Nucleus accumbens (tissue), 56 donors: ENCODE measurements around the gene UQCRC2.
"Not testable (repeated sequence)": the region's sequence is repeated elsewhere in the genome, so short reads cannot be mapped to it uniquely, and the experiment has no call there.

ENCODE experiments used
- DNase-seq, 56 donors: peaks; one replicate each; lab custom pipeline; 2025; lab: John Stamatoyannopoulos, UW

Gene UQCRC2

GRCh38 chr16:21952793-21953540 lies at the start of gene UQCRC2:
Gene UQCRC2 (plus strand): TSS chr16:21953361. CDS start chr16:21953424, 63 bp downstream.
- DNase-seq, result peak; percentile 54 to 96 (median 88)

GRCh38 chr16:21932650-21933049 lies 20.5 kb upstream of the UQCRC2 start:
- not testable (repeated sequence) for DNase-seq

GRCh38 chr16:21933316-21933715 lies 19.8 kb upstream of the UQCRC2 start:
- DNase-seq, result not testable (repeated sequence)

DNA sequence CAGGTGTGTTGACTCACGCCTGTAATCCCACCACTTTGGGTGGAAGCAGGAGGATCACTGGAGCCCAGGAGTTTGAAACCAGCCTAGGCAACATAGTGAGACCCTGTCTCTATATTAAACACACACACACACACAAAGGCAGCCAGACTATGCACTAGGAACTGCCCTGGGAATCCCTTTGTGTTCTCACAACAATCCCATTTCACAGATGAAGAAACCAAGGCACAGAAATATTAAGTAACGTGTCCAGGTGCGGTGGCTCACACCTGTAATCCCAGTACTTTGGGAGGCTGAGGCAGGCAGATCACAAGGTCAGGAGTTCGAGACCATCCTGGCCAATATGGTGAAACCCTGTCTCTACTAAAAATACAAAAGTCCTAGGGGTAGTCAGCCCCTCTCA lies 19.4 kb upstream of the UQCRC2 start:
- not testable (repeated sequence) for DNase-seq

GRCh38 chr16:21936216-21936615 lies 16.9 kb upstream of the UQCRC2 start:
- not testable (repeated sequence) for DNase-seq

GRCh38 chr16:21937336-21937829 lies 15.8 kb upstream of the UQCRC2 start:
- no peak for DNase-seq

DNA sequence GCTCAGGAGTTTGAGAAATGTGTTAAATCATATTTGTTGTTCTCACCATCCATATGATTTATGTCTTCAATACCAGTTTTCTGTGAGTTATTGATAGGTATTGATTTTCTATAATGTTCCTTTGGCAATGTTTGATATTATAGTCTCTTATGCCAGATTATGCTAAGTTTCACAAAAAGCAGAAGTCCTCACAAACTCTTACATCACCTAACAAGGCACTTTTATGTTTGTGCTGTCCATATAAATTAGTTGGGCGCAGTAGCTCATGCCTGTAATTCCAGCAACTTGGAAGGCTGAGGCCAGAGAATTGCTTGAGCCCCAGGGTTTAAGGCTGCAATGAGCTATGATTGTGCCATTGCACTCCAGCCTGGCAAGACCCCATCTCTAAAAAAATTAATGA lies 12.6 kb upstream of the UQCRC2 start:
- no peak for DNase-seq

DNA sequence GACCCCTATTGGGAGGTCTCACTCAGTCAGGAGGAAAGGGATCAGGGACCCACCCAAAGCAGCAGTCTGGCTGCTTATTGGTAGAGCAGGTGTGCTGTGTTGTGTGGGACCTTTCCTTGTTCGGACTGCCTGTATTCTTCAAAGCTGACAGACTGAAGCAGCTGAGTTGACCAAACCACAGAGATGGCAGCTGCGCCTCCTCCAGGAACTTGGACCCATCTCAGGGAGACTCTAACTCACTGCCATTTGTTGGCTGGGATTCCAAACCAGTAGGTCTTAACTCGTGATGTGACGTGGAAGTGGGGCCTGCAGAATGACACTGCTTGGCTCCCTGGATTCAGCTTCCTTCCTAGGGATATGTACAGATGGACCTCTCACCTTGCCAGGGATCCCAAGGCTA lies 9.6 kb upstream of the UQCRC2 start:
- no peak for DNase-seq

DNA sequence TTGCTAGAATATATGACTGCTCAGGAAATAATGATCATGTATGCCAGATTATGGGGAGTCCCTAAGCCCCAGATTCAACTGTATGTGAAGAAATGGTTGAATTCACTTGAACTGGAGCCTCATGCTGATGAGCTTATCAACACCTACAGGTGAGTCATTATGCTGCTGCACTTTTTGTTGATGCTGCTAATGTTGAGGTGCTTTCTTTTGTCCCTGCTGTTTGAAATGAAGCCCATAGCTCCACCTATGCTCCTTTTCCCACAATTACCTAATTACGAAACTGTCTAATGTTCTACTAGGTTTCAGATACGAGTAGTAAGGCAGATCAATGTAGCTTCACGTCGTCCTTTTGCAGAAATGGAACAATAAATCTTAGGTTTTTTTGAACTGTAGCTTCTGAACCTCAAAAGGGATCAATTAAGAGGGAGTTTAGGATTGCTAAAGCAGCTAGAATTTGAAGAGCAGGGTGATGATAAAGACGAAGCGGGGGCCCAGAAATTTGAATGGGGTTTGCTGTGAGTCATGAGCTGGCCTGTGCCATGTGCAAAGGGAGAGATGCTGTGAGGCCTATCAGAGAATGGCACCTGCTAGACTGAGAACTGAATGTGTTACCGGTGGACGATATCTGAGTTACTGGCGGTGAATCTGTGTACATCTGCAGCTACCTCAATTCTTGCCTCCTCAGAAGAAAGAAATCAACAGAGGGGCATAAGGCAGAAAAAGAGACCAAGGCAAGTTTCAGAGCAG lies 6.1 kb upstream of the UQCRC2 start:
- DNase-seq, result peak in 15 of 56 donors; percentile 1 to 46 (median 9)

- no peak for DNase-seq
Measured at GRCh38 chr16:21949713-21950260, 3.4 kb upstream of the UQCRC2 start.

GRCh38 chr16:21950782-21951521 lies 2.2 kb upstream of the UQCRC2 start:
- peak in 9 of 56 donors; percentile 1 to 12 (median 4) for DNase-seq

DNA sequence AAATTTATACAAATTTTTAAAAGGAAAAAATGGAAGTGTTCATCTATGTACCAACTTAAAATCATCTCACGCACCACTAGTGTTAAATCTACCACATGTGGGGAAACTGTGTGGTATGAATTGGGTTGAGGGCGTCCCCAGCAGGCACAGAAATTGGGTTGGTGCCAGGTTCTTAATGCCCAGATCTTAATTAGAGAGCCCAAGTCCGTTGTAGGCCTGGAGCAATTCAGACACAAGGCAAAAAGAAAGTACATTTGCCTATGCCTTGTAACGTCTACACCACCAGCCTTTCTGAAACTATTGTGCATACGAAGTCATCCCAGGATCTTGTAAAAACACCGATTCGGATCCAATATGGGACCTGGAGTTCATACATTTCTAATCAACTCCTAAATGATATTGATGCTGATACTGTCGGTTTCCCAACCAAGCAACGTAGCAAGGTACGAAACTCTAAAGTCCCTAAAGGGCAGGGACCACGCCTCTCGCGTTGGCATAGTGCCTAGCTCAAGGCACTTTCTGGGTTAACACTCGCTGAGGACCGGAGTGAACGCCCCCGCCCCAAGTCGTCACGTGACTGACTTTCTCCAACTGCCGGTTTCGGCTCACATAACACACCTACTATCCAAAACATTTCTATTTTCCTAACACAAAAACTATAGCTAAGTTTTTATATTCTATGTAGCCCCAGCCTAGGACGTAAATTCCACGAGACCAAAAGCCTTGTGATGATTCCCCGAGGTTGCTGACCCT lies 945 bp upstream of the UQCRC2 start:
- DNase-seq, result peak in 43 of 56 donors; percentile 15 to 86 (median 63)

DNA sequence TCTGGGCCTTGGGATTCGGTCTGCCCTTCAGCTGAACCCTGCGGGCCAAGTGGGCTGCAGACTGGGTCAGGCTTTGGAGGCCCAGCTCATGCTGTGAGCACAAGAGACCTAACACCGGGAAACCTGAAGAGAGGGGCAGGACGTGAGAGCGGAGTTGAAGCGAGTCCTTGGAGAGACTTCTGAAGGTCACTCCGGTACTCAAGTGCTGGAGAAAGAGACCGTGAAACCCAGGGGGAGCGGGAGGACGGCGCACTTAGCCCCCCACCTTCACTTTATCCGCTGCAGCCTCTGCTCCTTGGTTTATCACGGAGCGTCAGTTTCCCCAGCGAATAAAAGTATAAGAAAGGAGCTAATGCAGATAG lies 361 bp downstream of the UQCRC2 start:
- DNase-seq, result peak in 1 of 56 donors; percentile 61

- no peak for DNase-seq
Measured at GRCh38 chr16:21957714-21958346, 4.7 kb downstream of the UQCRC2 start.

DNA sequence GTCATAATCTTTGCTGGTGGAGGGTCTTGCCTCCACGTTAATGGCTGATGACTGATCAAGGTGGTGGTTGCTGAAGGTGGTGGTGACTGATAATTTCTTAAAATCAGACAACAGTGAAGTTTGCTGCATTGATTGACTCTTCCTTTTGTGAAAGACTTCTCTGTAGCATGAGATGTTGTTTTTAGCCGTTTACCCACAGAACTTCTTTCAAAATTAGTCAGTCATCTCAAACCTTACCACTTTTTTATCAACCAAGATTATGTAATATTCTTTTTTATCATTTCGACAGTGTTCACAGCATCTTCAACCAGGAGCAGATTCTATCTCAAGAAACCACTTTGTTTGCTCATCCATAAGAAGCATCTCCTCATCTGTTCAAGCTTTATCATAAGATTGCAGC lies 5.9 kb downstream of the UQCRC2 start:
- no peak for DNase-seq

- no peak for DNase-seq
Measured at GRCh38 chr16:21962475-21962874, 9.3 kb downstream of the UQCRC2 start.

DNA sequence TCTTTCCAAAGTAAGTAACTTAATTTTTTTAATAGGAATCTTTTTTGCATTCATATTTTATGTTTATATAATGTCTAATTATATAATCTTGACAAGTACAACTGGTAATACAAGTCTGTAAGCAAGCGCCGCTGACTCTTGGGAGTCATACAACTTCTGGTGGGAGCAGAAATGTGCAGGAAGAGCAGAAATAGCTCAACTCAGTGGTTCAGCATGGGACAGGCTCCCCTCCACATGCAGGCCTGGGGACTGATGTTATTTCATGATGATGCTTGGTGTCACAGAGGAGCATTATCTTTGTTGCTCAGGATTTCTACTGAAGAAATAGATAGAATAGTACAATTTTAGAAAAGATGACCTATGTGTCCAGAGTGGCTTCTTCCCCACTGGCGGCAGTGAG lies 10.7 kb downstream of the UQCRC2 start:
- DNase-seq, result no peak

DNA sequence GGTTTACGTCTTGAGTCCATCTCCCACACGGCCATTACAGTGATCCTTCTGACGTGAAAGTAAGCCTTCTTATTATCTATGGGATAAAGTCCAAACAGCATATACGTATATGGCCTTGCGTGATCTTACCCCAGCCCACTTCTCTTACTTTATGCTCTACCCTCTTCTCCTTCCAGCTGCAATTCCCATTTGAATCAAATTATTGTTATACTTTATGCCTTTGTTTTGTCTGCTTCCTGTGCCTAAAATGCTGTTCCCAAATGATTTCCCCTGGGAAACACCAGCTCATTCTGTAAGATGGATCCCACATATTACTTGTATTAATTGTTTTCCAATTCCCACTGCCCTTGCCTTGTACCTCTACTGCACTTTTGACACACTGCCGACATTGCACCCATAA lies 11.2 kb downstream of the UQCRC2 start:
- DNase-seq, result no peak

DNA sequence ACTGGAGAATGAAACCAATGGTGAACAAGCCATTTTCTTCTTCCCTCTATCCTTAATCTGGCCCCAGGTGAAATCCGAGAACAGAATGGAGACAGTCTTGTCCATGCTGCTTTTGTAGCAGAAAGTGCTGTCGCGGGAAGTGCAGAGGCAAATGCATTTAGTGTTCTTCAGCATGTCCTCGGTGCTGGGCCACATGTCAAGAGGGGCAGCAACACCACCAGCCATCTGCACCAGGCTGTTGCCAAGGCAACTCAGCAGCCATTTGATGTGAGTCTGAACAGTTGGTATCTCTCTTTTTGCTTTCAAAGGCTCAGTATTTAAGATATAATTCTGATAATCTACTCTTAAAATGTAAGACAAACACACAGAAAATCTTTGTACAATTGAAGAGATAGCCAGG lies 18.7 kb downstream of the UQCRC2 start:
- no peak for DNase-seq

- DNase-seq, result no peak
Measured at GRCh38 chr16:21973945-21974344, 20.8 kb downstream of the UQCRC2 start.
